ENCODE data around the gene PDE6G. TPM values are rescaled to one million over a fixed set of nuclear protein-coding genes. Genes with fewer than 3 reads are reported as not detected.

Gene PDE6G
- total RNA-seq, 2 experiments from 2014 or later: 8.9 to 11.4 TPM

- Mint-ChIP-seq H3K27me3 (peaks cover 17% of the 10 kb centered on the region), H3K36me3 (ENCODE audit: low read depth) (peaks cover 2% of the 10 kb centered on the region), H3K27ac (no peak overlapping the region), H3K4me3 (no peak overlapping the region), H3K4me1 (ENCODE audit: low read depth) (peaks cover 7% of the 10 kb centered on the region), H3K9me3 (no peaks in the 10 kb centered on the region)
- intact Hi-C loops (cut with micrococcal nuclease): no loop called here
- TF ChIP-seq, protein P1, sequence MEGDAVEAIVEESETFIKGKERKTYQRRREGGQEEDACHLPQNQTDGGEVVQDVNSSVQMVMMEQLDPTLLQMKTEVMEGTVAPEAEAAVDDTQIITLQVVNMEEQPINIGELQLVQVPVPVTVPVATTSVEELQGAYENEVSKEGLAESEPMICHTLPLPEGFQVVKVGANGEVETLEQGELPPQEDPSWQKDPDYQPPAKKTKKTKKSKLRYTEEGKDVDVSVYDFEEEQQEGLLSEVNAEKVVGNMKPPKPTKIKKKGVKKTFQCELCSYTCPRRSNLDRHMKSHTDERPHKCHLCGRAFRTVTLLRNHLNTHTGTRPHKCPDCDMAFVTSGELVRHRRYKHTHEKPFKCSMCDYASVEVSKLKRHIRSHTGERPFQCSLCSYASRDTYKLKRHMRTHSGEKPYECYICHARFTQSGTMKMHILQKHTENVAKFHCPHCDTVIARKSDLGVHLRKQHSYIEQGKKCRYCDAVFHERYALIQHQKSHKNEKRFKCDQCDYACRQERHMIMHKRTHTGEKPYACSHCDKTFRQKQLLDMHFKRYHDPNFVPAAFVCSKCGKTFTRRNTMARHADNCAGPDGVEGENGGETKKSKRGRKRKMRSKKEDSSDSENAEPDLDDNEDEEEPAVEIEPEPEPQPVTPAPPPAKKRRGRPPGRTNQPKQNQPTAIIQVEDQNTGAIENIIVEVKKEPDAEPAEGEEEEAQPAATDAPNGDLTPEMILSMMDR (IDR thresholded peaks at IDR 0.05): no peak
- DNase-seq (no peak), ATAC-seq (no peak)
- ChIA-PET POLR2A (interaction anchor here (0.7 to 1.0 kb wide), 2 partner anchors 19 to 36 kb away, joined by 5 to 6 read pairs; no protein-coding TSS in a partner anchor), CTCF (no interaction called here)
These were observed 7.6 kb downstream of the PDE6G start for GRCh38 chr17:81648707-81649085.

DNA sequence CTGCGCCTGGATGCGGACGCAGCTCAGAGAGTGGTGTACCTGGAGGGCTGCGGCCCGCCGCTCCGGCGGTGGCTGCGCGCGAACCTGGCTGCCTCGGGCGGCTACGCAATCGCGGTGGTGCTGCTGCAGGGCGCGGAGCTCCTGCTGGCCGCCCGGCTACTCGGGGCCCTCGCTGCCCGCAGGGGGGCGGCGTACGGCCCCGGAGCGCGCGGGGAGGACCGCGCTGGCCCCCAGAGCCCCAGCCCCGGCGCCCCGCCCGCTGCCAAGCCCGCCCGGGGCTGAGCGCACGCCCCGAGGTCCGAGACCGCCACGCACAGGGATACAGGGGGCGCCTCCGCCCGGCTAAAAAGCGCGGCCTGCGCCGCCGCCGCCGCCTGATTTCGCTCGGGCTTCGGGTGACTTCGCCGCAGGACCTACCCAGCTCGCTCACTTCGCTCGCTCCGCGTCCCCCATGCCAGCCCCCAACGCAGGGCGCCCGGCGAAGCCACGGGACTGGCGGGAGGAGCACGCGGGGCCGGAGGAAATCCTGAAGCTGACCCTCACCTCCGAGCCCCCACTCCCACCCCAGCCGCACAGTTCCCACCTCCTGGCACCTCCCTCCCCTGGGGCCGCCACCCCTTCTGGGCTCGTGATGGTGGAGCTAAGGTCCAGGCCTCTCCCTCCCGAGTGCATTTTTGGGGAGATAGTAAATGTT is 8.2 kb downstream of the PDE6G start:
- TF ChIP-seq, protein P1 (IDR thresholded peaks at IDR 0.05): no peak
- H3K4me1 Mint-ChIP-seq (ENCODE audit: low read depth): peaks cover 2% of the 10 kb centered on the region
- H3K9me3 Mint-ChIP-seq: no peaks in the 10 kb centered on the region
- intact Hi-C loops (cut with micrococcal nuclease): no loop called here
- ATAC-seq (no peak), DNase-seq (no peak)
- H3K27ac Mint-ChIP-seq: no peak overlapping the region
- peaks cover 2% of the 10 kb centered on the region for H3K36me3 Mint-ChIP-seq (ENCODE audit: low read depth)
- no peak overlapping the region for H3K4me3 Mint-ChIP-seq
- ChIA-PET CTCF (no interaction called here), POLR2A (no interaction called here)
- peaks cover 17% of the 10 kb centered on the region for H3K27me3 Mint-ChIP-seq

DNA sequence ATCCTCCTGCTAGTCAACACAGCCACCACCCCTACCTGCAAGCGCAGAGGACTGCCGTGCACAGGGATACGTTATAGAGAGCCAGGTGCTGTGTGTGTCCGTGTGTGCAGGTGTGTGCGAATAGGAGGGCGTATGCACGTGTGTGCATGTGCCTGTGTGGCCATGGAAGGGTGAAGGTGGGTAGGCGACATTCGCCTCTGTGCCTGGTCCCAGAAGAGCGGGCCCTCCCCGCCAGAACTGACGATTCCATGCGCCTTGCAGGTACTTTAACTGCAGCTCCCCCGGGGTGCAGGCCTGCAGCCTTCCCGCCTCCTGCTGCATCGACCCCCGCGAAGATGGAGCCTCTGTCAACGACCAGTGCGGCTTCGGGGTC is 8.7 kb downstream of the PDE6G start:
- Mint-ChIP-seq H3K36me3 (ENCODE audit: low read depth) (peaks cover 2% of the 10 kb centered on the region), H3K27me3 (peaks cover 17% of the 10 kb centered on the region), H3K9me3 (no peaks in the 10 kb centered on the region), H3K4me3 (no peak overlapping the region), H3K27ac (no peak overlapping the region), H3K4me1 (ENCODE audit: low read depth) (no peaks in the 10 kb centered on the region)
- intact Hi-C loops (cut with micrococcal nuclease): no loop called here
- TF ChIP-seq, protein P1 (IDR thresholded peaks at IDR 0.05): no peak
- CTCF ChIA-PET: no interaction called here
- ATAC-seq (no peak), DNase-seq (no peak)
- POLR2A ChIA-PET: interaction anchor here (1.2 kb wide), 1 partner anchor 18 kb away, joined by 3 read pairs; no protein-coding TSS in a partner anchor

DNA sequence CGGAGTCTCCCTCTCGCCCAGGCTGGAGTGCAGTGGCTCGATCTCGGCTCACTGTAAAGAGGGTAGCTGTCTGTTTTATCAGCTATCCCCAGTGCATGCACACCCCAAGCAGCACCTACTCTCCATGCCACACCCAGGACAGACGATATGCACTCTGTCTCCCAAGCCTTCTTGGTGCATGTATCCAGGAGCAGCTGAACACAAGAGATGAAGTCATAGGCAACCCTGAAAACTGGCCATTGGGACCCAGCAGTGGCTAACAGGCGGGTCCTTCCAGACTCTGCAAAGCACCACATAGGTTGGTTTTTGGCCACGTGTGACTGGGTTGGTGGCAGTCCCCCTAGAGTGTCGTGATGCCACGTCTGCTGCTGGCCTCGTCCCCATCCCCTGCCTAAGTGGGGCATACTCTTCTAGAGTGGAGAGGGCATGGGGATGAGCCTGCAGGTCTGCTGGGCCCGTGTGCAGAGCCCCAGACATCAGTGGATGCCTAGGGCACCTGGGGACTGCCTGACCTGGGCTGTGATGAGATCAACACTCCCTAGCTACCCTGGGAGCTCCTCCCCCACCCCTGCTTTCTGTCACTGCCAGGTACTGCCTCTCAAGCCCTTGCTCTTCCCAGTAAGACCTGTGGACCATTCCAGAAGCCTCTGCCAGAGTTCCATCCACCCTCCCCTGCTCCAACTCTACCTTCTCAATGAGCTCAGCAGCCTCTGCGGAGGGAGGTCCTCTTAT is 9.3 kb downstream of the PDE6G start:
- no peak for DNase-seq
- peaks cover 17% of the 10 kb centered on the region for H3K27me3 Mint-ChIP-seq
- no peaks in the 10 kb centered on the region for H3K4me1 Mint-ChIP-seq (ENCODE audit: low read depth)
- POLR2A ChIA-PET: interaction anchor here (0.9 to 1.2 kb wide), 3 partner anchors 10 to 19 kb away, joined by 3 to 6 read pairs (median 3); partner anchors contain the start of genes NPLOC4 and TSPAN10
- H3K36me3 Mint-ChIP-seq (ENCODE audit: low read depth): peaks cover 2% of the 10 kb centered on the region
- ATAC-seq: no peak
- CTCF ChIA-PET: no interaction called here
- H3K9me3 Mint-ChIP-seq: no peaks in the 10 kb centered on the region
- no peak overlapping the region for H3K4me3 Mint-ChIP-seq
- TF ChIP-seq, protein P1 (IDR thresholded peaks at IDR 0.05): no peak
- intact Hi-C loops (cut with micrococcal nuclease): no loop called here
- no peak overlapping the region for H3K27ac Mint-ChIP-seq

Measured in activated CD8-positive, alpha-beta T cell treated with anti-CD3 and anti-CD28 coated beads for 36 hours (primary cell).